Glutamatergic neuron (in vitro differentiated cells): ENCODE results near the gene SWT1. TPM values are rescaled to one million over a fixed set of nuclear protein-coding genes. Genes with fewer than 3 reads are reported as not detected.
A peak's percentile ranks its signal among the peaks of the same experiment; 100 is the strongest.
"Not testable (repeated sequence)": the region's sequence is repeated elsewhere in the genome, so short reads cannot be mapped to it uniquely, and the experiment has no call there.

Source experiments
- DNase-seq: peaks from one replicate; pipeline ENCODE4 v3.0.0; 2022
- H3K27ac Mint-ChIP-seq: one replicate; pipeline ENCODE4 v1.8.0; 2020; ENCODE audit warnings: mild to moderate bottlenecking, mixed read lengths, inconsistent platforms; ENCODE audit not compliant: unreplicated experiment
- H3K27me3 Mint-ChIP-seq: one replicate; pipeline ENCODE4 v1.8.0; 2020; ENCODE audit warnings: mild to moderate bottlenecking, moderate library complexity, mixed read lengths, inconsistent platforms; ENCODE audit not compliant: unreplicated experiment
- H3K36me3 Mint-ChIP-seq: one replicate; pipeline ENCODE4 v1.8.0; 2020; ENCODE audit warnings: mild to moderate bottlenecking, mixed read lengths, inconsistent platforms; ENCODE audit not compliant: unreplicated experiment
- H3K4me1 Mint-ChIP-seq: one replicate; pipeline ENCODE4 v1.8.0; 2020; ENCODE audit warnings: mild to moderate bottlenecking, low read depth, mixed read lengths, inconsistent platforms; ENCODE audit not compliant: unreplicated experiment
- H3K4me3 Mint-ChIP-seq: one replicate; pipeline ENCODE4 v1.8.0; 2020; ENCODE audit warnings: mild to moderate bottlenecking, mixed read lengths, inconsistent platforms; ENCODE audit not compliant: unreplicated experiment
- H3K9me3 Mint-ChIP-seq: one replicate; pipeline ENCODE4 v1.8.0; 2020; ENCODE audit warnings: mild to moderate bottlenecking, moderate library complexity, mixed read lengths, inconsistent platforms; ENCODE audit not compliant: unreplicated experiment
- total RNA-seq: library from RNA; stranded (reverse); fragmentation: NEBNext Ultra II Directional; extraction: Animal tissue kit (Norgen Biotek cat#: 25700); gene quantifications from one replicate; pipeline ENCODE4 v1.2.1, GENCODE V29; 2021; ENCODE audit not compliant: unreplicated experiment
- TF ChIP-seq, protein P1 (sequence below): fragments of 200-600 bp; sonication (generic); IDR thresholded peaks from one replicate; pipeline ENCODE4 v1.5.0; 2021; ENCODE audit not compliant: partially characterized antibody, unreplicated experiment

SWT1 gene
- total RNA-seq, 1 donor from 2014 or later = 15.5 TPM

DNA sequence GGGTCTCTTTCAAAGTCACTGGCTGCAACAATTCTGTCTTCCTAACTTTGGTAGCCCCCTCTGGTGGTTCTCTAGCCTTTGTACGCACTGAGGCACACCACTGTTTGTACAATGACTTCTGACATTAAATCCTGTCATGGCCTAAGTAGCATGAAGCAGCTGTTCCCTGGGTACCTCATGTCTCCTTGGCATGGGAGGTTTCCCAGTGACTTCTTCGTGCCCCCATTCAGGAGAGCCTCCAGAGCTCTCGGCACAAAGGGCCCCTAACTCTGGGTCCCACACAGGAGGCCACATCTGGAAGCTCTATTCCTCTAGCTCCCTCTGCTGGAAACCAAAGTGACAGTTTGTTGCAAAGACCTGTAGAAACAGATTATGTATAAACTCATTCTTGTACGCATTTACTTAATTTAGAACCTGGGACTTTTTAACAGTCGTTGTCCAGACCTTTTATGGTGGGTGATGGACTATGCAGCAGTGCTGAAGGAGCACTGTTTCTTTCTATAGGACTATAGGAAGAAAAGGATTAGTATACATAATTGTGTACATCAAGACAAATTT, 13.4 kb downstream of the SWT1 start:
- Mint-ChIP-seq H3K4me3 (no peak overlapping the region), H3K27me3 (no peaks in the 10 kb centered on the region), H3K4me1 (no peaks in the 10 kb centered on the region), H3K9me3 (peaks cover 3% of the 10 kb centered on the region), H3K36me3 (no peaks in the 10 kb centered on the region), H3K27ac (no peak overlapping the region)
- TF ChIP-seq, protein P1, sequence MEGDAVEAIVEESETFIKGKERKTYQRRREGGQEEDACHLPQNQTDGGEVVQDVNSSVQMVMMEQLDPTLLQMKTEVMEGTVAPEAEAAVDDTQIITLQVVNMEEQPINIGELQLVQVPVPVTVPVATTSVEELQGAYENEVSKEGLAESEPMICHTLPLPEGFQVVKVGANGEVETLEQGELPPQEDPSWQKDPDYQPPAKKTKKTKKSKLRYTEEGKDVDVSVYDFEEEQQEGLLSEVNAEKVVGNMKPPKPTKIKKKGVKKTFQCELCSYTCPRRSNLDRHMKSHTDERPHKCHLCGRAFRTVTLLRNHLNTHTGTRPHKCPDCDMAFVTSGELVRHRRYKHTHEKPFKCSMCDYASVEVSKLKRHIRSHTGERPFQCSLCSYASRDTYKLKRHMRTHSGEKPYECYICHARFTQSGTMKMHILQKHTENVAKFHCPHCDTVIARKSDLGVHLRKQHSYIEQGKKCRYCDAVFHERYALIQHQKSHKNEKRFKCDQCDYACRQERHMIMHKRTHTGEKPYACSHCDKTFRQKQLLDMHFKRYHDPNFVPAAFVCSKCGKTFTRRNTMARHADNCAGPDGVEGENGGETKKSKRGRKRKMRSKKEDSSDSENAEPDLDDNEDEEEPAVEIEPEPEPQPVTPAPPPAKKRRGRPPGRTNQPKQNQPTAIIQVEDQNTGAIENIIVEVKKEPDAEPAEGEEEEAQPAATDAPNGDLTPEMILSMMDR = peak; percentile 55
- peak; percentile 20 for DNase-seq

DNA sequence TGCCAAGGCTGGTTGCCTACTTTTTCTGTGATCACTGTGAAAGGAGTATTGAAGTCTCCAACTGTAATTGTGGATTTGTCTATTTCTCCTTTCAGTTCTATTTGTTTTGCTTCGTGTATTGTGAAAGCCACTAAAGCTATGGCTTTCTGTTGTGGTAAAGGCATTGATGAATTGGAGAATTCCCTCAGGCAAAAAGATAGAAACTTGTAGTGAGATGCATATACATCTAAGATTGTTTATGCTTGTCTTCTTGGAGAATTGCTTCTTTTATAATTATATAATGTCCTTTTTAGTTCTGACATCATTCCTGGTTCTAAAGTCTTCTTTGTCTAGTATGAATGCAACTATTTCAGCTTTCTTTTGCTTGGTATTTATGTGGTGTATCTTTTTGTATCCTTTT, 36.8 kb downstream of the SWT1 start:
- Mint-ChIP-seq H3K27ac (no peak overlapping the region), H3K9me3 (no peaks in the 10 kb centered on the region), H3K27me3 (no peaks in the 10 kb centered on the region), H3K4me3 (no peak overlapping the region), H3K4me1 (no peaks in the 10 kb centered on the region), H3K36me3 (peaks cover 16% of the 10 kb centered on the region)
- TF ChIP-seq, protein P1 = no peak
- no peak for DNase-seq

DNA sequence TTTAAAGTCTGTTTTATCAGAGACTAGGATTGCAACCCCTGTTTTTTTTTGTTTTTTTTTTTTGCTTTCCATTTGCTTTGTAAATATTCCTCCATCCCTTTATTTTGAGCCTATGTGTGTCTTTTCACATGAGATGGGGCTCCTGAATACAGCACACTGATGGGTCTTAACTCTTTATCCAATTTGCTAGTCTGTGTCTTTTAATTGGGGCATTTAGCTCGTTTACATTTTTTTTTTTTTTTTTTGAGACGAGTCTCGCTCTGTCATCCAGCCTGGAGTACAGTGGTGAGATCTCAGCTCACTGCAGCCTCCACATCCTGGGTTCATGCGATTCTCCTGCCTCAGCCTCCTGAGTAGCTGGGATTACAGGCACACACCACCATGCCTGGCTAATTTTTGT, 41.7 kb downstream of the SWT1 start:
- H3K27me3 Mint-ChIP-seq, H3K9me3 Mint-ChIP-seq, H3K4me1 Mint-ChIP-seq, H3K27ac Mint-ChIP-seq, DNase-seq, H3K4me3 Mint-ChIP-seq: not testable (repeated sequence)
- peaks cover 22% of the 10 kb centered on the region for H3K36me3 Mint-ChIP-seq

DNA sequence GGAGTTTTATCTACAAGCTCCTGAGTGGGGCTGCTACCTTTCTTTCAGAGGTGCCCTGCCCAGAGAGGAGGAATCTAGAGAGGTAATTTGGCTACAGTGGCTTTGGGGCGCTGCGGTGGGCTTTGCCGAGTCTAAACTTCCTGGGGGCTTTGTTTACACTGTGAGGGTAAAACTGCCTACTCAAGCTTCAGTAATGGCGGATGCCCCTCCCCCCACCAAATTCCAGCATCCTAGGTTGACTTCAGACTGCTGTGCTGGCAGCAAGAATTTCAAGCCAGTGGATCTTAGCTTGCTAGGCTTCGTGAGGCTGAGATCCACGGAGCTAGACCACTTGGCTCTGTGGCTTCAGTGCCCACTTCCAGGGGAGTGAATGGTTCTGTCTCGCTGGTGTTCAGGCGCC, 43.9 kb downstream of the SWT1 start:
- no peaks in the 10 kb centered on the region for H3K9me3 Mint-ChIP-seq
- H3K36me3 Mint-ChIP-seq = peaks cover 22% of the 10 kb centered on the region
- H3K4me1 Mint-ChIP-seq = no peaks in the 10 kb centered on the region
- no peak overlapping the region for H3K4me3 Mint-ChIP-seq
- H3K27ac Mint-ChIP-seq = no peak overlapping the region
- H3K27me3 Mint-ChIP-seq = no peaks in the 10 kb centered on the region
- TF ChIP-seq, protein P1 = no peak
- no peak for DNase-seq

DNA sequence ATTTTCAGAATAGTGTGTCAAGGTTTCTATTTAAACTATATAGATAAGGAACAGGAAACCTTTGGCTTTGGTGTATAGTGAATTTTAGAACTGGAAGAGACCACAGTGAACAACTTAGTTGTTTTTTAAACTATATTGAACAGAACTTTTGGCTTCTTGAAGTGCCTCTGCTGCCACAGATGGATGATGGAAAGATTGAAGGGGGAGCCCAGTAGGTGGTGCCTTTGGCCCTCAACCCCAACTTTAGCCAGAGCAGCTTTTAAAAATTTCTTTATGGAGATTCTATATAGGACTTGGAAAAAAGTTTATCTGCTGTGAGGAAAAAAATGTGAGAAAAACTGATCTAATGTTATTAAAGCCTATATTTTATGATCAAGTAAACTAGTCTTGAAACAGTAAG, 50.2 kb downstream of the SWT1 start:
- peaks cover 2% of the 10 kb centered on the region for H3K27me3 Mint-ChIP-seq
- no peaks in the 10 kb centered on the region for H3K4me1 Mint-ChIP-seq
- DNase-seq = no peak
- H3K9me3 Mint-ChIP-seq = no peaks in the 10 kb centered on the region
- H3K4me3 Mint-ChIP-seq = no peak overlapping the region
- peaks cover 27% of the 10 kb centered on the region for H3K36me3 Mint-ChIP-seq
- H3K27ac Mint-ChIP-seq = no peak overlapping the region
- TF ChIP-seq, protein P1 = no peak
